Measurements from ENCODE around the gene SERPINB6.
"Not testable (repeated sequence)": the region's sequence is repeated elsewhere in the genome, so short reads cannot be mapped to it uniquely, and the experiment has no call there.

SERPINB6 gene

DNA sequence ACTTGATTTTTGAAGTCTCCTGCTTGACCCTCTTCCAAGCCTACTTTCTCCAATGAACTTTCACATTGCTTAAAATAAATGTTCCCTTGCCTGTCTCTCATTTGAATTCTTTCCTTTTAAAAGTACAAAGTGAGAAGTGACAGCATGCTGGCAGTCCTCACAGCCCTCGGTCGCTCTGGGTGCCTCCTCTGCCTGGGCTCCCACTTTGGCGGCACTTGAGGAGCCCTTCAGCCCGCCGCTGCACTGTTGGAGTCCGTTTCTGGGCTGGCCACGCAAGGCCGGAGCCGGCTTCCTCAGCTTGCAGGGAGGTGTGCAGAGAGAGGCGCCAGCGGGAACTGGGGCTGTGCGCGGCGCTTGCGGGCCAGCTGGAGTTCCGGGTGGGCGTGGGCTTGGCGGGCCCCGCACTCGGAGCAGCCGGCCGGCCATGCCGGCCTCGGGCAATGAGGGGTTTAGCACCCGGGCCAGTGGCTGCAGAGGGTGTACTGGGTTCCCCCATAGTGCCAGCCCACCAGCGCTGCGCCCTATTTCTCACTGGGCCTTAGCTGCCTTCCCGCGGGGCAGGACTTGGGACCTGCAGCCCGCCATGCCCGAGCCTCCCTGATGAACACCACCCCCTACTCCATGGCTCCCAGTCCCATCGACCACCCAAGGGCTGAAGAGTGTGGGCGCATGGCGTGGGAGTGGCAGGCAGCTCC, 31.9 kb downstream of the SERPINB6 start:
- no peak for FAIRE-seq
- DNase-seq (ENCODE audit: low spot score), result no peak

DNA sequence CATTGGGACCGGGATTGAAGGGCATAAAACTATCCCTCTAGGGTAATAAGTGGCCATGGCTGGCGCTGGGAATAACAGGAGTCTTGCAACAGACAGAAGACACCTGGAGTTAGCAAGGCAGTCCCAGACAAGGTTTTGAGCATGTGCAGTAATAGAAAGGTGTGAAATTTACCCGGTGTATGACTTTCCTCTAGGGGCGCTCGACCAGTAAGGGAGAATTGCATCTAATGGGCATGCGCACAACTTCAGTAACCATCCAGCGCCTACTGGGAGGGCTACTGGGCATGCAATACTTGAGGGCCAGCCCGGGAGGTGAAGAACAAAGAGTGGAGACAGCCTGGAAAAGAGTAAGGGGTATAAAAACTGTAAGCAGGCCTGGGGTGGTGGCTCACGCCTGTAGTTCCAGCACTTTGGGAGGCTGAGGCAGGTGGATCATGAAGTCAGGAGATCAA, 32.7 kb downstream of the SERPINB6 start:
- FAIRE-seq (no peak), DNase-seq (ENCODE audit: low spot score) (peak; percentile 51)

- DNase-seq (ENCODE audit: low spot score), result no peak
- FAIRE-seq, result no peak
Observed at GRCh38 chr6:2938004-2938631, 33.2 kb downstream of the SERPINB6 start.

- no peak for DNase-seq (ENCODE audit: low spot score)
- no peak for FAIRE-seq
Observed at GRCh38 chr6:2937627-2938003, 33.8 kb downstream of the SERPINB6 start.

GRCh38 chr6:2935566-2936291, 35.6 kb downstream of the SERPINB6 start:
- FAIRE-seq (no peak), DNase-seq (ENCODE audit: low spot score) (no peak)

DNA sequence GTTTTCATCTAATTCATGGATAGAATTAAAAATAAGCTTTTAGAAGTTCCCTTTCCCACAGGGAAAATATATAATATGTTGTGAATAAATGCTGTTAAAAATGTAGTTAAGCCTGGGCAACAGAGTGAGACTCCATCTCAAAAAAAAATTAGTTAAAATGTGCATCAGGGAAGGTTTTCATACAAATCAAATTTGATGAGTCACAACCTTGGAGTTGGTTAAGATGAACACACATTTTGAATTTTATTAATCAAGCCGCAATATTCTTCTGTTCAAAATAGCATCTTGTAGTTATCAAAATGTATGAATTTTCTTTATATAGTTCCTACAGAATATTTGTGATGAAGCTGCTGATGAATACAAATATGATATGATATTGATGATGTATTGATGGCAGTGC, 37.3 kb downstream of the SERPINB6 start:
- FAIRE-seq, result no peak
- DNase-seq (ENCODE audit: low spot score), result no peak

DNA sequence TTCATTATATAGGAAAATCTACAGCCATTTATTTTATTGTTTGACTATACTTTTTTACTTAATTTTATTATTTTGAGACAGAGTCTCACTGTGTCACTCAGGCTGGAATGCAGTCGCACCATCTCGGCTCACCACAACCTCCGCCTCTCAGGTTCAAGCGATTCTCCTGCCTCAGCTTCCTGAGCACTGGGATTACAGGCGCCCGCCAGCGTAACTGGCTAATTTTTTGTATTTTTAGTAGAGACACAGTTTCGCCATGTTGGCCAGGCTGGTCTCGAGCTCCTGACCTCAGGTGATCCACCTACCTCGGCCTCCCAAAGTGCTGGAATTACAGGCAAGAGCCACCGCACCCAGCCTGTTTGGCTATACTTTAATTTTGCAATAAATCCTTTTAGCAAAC, 38.5 kb downstream of the SERPINB6 start:
- not testable (repeated sequence) for DNase-seq (ENCODE audit: low spot score); FAIRE-seq

GRCh38 chr6:2931970-2932748, 39.2 kb downstream of the SERPINB6 start:
- DNase-seq (ENCODE audit: low spot score), result peak; percentile 57
- no peak for FAIRE-seq

DNA sequence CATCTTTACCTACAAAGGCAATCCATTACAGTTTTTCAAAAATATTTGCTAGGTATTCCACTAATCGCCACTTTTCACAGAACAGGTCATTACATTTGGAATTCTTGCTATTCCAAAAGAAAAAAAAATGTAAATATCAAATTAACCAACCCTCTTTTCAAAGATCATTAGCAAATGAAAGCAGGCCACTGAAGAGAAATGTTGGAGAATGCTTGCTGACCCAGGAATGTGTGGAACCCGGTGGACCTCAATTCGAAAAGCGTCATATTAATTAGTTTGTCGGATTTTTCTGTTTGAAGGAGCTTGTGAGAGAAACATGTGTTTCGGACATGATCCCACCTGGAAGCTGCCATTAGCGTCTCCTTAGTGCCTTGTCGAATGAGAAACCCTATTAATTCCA, 40.3 kb downstream of the SERPINB6 start:
- no peak for DNase-seq (ENCODE audit: low spot score)
- FAIRE-seq, result no peak

DNA sequence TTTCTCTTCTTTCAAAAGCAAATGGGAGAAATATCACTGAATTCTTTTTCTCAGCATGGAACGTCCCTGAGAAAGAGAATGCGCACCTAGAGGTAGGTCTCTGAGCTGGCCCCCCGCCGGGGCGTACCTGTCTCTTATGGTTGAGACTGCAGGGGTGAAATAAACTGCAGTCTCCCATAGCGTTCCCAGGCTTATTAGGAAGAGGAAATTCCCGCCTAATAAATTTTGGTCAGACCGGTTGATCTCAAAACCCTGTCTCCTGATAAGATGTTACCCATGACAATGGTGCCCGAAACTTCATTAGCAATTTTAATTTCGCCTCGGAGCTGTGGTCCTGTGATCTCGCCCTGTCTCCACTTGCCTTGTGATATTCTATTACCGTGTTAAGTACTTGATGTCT, 43.4 kb downstream of the SERPINB6 start:
- not testable (repeated sequence) for DNase-seq (ENCODE audit: low spot score); FAIRE-seq

GRCh38 chr6:2925842-2926747, 45.3 kb downstream of the SERPINB6 start:
- not testable (repeated sequence) for DNase-seq (ENCODE audit: low spot score); FAIRE-seq

DNA sequence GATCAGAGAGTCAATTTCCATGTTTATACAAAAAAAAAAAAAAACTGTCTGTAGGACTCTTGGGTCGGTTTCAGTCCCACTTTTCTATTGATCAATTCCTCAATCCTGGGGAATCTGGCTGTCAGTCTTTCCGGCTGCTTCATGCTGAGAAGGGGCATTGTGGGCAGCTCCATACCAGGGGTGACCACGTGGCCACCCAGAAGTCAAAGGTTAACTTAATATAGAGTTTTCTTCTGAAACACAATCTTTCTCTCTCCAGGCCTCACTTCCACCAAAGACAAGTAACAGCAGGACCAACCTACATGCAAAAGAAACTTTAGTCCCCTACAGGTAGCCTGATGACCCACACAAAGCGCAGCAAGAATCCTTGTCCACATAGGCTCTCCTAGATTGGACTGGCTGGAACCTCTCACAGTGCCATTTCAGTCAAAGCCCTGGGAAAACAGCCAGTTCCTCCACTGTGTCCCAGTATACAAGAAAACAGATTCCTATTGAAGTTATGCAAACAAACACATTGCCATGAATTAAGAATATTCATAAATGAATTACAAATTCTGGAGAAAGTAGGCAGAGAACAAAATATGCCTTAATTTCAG, 49.7 kb downstream of the SERPINB6 start:
- DNase-seq (ENCODE audit: low spot score) (no peak), FAIRE-seq (no peak)

DNA sequence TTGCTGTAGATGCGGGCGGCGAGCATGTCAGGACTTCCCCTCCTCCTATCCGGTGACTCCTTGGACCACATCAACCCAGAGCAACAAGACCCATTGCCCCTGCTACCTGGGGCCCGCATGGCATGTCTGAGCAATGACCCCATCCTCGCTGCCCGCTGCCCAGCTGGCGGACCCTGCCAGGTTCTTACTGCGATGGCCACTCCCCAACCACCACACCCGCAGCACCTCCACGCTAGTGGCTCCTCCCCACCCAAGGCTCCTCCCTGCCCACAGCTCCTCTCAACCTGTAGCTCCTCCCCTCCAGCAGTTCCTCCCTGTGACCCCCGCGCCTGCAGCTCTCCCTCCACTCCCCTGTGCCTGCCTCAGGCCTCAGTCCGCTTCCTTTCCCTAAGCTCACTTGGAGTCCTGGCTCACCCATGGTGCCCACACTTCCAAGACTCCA, 50.7 kb downstream of the SERPINB6 start:
- DNase-seq (ENCODE audit: low spot score) (no peak), FAIRE-seq (no peak)

GRCh38 chr6:2919886-2920285, 51.5 kb downstream of the SERPINB6 start:
- no peak for FAIRE-seq
- no peak for DNase-seq (ENCODE audit: low spot score)

DNA sequence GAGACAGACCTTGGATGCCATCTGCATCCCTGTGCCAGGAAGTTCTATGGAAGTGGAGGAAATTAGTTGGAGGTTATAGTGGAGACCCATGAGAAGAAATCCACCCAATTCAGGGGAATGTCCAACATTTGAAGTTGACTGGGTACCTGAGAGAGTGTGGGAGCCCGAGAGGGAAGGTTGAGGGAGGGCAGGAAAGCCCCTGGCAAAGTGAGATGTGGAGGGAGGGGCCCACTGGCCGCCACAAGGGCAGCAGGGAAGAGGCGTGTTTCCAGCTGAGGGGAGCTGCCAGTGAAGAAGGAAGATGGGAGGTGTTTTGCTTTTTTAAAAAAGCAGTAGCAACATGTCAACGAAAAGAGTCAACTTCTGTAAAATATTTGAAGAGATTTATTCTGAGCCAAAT, 52.0 kb downstream of the SERPINB6 start:
- no peak for FAIRE-seq
- DNase-seq (ENCODE audit: low spot score), result no peak

DNA sequence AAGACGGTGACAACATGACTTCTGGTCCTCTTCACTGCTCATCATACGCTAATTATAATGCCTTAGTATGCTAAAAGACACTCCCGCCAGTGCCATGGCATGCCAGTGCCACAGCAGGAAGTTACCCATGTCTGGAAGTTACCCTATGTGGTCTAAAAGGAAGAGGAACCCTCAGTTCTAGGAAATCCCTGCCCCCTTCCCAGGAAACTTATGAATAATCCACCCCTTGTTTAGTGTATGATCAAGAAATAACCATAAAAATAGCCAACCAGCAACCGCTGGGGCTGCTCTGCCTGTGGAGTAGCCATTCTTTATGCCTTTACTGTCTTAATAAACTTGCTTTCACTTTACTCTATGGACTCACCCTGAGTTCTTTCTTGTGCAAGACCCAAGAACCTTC, 52.4 kb downstream of the SERPINB6 start:
- FAIRE-seq, result no peak
- DNase-seq (ENCODE audit: low spot score), result no peak

GRCh38 chr6:2917801-2918445, 53.4 kb downstream of the SERPINB6 start:
- FAIRE-seq (no peak), DNase-seq (ENCODE audit: low spot score) (no peak)

DNA sequence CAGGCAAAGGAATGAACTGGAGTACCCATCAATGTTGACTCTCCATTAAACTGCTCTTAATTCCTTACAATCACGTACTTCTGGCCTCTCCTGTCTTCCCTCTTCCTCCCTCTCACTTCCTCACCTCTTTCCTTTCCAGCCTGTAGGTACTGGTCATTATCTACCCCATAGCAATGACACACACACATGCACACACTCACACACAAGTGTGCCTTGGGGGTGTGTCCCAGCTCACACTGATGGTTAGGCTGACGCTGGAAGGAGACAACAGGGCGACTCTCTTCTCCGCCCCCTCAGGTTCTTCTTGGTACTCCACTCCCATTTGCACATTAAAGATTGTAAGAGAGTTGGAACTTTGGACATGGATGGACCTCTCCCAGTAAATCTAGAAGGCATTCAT, 54.3 kb downstream of the SERPINB6 start:
- DNase-seq (ENCODE audit: low spot score), result no peak
- FAIRE-seq, result no peak

GRCh38 chr6:2916158-2916925, 55.0 kb downstream of the SERPINB6 start:
- no peak for FAIRE-seq

More at GRCh38 chr6:2916158-2916925, 55.0 kb downstream of the SERPINB6 start:
- DNase-seq (ENCODE audit: low spot score), result no peak

All from RCC 7860 (cell line).